GM19023 (cell line): ENCODE data around the gene TMEM51.

ENCODE experiments used
- ATAC-seq: cut with Tn5 transposase; IDR thresholded peaks from one replicate; pipeline ENCODE4 v1.9.1; 2021; ENCODE audit warnings: mild to moderate bottlenecking, moderate library complexity; ENCODE audit not compliant: unreplicated experiment

The TMEM51 gene

GRCh38 chr1:15152318-15153183, 996 bp upstream of the TMEM51 start:
- ATAC-seq = no peak

DNA sequence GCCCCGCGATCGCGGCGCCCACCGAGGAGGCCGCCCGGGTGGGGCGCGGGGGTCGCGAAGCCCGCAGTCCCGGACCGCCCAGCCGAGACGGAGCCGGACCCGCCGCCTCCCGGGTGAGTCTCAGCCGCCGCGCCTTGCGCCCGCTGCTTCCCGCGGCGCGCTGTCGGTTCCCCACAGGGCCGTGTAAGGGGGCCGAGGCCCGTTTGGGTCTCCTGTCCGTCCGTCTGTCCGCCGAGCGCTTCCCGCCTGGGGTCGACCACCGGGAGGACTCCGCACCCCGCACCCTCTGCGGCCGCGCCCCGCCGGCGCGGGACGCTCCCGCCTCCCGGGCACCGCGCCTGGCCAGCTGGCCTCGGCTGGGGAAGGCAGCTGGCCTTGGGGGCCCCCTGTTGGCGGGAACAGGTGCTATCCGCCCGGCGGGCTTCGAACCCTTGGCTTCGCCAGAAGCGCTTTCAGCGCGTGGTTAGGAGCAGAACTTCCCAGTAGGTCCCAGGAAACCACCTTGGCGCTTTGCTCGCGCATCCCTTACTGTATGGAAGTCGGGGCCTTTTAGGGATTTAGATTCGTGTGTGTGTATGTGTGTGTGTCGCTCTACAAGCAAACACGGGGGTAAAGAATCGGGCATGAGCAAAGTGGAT, 414 bp downstream of the TMEM51 start:
- ATAC-seq = no peak

- no peak for ATAC-seq
These were observed 1.0 kb downstream of the TMEM51 start for GRCh38 chr1:15154480-15155036.

DNA sequence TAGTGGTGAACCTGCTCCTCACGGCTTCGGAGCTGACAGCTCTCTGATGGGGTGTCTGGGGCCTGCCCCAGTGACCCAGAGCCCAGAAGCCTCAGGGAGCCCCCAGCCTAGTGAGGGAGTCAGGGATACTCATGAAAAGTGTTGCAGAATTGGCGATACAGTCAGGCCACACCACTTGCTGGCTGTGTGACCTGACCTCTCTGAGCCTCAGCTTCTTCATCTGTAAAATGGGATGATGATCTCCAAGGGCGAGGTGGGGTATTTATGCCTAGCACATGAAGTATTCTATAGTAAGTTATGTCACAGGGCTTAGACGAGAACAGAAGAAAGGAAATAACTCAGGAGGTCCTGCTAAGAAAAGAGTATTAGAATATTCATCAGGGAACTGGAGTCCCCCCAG, 1.6 kb downstream of the TMEM51 start:
- ATAC-seq = no peak

DNA sequence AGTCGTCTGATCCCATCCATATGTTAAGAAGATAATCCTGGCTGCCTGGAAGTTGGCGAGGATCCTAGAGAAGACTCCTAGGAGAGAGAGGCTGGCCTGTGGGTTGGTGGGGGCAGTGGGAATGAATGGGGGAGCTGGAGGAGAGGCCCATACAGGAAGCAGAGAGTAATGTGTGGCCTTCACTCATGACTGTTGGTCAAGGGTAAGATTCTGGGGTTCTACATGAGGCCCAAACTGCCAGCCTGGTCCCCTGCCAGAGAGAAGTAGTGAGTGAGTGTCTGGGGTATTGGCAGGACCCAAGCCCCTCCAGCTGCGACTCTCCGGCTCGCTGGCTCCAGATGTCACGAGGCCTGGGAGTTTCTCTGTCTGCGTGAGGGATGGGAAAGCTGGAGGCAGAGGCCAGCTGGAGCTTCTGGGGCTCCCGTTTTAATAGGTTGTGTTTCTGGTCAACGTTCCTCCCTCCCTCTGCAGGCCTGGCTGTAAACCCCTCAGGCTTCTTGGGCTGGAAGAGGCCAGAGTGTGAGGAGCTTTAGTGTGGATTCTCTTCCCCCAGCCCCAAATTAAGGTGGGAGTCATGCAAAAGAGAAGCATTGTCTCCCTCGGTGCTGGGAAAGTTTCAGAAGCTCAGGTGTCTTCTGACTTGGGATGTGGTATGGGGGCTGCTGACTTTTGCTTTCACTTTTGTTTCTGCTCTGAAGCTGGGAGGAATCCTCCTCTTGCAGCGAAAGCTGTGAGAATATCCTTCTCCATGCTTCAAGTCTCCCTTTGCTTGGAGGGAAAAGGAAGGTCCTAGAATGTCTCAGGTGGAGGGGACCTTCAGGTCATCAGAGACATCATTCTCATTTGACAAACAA, 2.6 kb downstream of the TMEM51 start:
- no peak for ATAC-seq

GRCh38 chr1:15156807-15157380, 3.3 kb downstream of the TMEM51 start:
- no peak for ATAC-seq

- ATAC-seq = no peak
These were observed 4.2 kb downstream of the TMEM51 start for GRCh38 chr1:15157524-15158399.

DNA sequence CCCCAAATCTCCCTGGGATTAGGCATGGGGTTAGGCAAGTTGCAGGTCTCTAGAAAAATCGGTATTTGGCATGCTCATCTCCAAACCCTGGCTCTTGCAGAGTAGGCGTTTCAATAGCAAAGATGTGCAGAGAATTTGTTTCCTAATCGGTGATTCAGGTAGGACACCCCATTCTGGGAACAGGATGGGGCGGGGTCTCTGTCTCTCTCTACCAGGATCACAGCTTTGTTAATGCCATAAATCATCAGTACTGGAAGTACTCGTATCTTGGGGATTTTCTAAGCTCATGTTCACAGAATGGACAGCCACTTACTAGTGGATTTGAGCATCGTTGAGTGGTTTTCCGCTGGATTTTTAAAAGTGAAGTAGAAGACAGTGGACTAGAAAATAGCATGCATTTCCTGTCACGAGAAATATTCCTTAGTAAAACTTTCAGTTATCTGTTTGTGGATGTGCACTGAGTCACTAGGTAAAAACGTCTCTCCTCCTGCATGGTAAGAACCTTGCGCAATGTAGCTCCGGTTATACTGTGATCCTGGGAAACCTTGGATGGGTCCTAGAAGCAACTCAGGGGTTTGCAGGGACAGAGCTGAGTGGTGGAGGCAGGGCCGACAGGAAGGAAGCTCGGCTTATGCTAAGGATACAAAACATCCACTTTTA, 5.1 kb downstream of the TMEM51 start:
- ATAC-seq = no peak

- ATAC-seq = no peak
These were observed 5.6 kb downstream of the TMEM51 start for GRCh38 chr1:15159166-15159555.

DNA sequence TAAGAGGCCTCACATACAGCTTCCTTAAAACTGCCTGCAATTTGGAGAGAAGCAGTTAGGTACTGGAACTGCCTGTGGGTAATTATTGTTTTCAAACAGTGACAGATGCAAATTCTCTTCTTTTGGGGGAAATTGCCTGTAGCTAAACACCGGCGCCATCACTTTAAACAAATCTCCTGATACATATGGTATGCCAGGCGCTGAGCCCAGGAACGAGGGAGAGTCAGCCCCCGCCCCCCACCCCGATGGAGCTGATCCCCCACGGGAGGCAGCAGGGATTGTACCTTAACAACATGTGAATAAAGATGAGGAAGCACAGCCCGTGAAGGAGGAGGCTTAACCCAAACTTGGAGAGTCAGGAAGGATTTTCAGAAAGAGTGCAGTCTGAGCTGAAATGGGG, 7.1 kb downstream of the TMEM51 start:
- no peak for ATAC-seq

DNA sequence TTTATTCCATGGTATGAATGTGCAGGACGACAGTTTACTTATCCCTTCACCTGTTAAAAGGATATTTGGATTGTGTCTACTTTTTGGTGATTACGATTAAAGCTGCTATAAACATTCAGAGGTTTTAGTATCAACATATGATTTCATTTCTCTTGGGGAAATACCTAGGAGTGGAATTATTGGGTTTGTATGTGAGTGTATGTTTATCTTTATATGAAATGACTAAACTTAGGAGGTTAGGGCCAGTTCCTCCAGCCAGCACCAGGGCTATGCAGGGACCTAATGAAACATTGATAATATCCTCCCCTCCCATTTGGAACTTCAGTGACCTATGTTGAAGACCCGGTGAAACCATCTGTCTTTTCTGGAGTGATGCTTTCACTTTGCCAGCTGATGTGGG, 13.8 kb downstream of the TMEM51 start:
- ATAC-seq = no peak

GRCh38 chr1:15168479-15168878, 14.9 kb downstream of the TMEM51 start:
- ATAC-seq = no peak

GRCh38 chr1:15170071-15170470, 16.5 kb downstream of the TMEM51 start:
- no peak for ATAC-seq

- ATAC-seq = no peak
These were observed 17.8 kb downstream of the TMEM51 start for GRCh38 chr1:15171271-15171908.

- no peak for ATAC-seq
These were observed 19.1 kb downstream of the TMEM51 start for GRCh38 chr1:15172405-15173259.

GRCh38 chr1:15173863-15174614, 20.5 kb downstream of the TMEM51 start:
- no peak for ATAC-seq

GRCh38 chr1:15174615-15174983, 21.1 kb downstream of the TMEM51 start:
- no peak for ATAC-seq
